Cerebellar cortex (tissue), 1 donor: ENCODE results near the gene RHOA.
A peak's percentile ranks its signal among the peaks of the same experiment; 100 is the strongest.
"Not testable (repeated sequence)": the region's sequence is repeated elsewhere in the genome, so short reads cannot be mapped to it uniquely, and the experiment has no call there.

Experiments used
- DNase-seq: peaks from one replicate; pipeline ENCODE4 v3.0.0-alpha.2; 2015; ENCODE audit warnings: low spot score

RHOA gene

DNA sequence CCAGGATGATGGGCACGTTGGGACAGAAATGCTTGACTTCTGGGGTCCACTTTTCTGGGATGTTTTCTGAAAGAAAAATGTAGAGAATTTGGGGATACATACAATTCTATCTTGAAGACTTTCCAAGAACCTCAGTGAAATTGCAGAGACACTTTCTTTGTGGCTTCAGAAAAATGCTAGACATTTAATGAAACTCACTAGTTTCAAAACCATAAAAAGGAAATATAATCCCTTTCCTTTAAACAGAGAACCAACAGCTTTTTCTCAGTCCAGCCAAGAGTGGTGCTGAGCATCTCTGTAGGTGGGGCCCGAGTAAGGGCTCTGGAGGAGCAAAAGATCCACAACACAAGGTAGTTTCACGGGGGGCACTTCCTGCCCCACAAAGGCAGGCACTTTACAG lies 49.2 kb downstream of the RHOA start:
- no peak for DNase-seq

DNA sequence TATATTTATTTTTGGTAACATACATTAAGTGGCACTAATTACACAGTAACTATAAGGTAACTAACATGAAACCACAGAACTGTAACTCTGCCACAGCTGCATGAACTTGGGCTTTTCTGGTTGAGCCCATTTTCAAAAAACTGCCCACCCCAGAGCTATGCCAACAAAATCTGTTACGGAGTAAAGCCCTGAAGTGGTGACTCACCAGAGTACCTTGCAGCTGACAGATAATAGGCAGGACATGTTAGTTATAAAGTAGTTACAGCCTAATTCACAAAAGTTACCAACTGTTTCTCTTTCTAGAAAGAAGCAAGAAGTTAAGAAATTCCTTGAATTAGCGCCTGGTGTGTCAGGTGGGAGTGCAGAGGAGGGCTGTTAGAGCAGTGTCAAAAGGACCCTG lies 52.2 kb downstream of the RHOA start:
- DNase-seq: no peak

DNA sequence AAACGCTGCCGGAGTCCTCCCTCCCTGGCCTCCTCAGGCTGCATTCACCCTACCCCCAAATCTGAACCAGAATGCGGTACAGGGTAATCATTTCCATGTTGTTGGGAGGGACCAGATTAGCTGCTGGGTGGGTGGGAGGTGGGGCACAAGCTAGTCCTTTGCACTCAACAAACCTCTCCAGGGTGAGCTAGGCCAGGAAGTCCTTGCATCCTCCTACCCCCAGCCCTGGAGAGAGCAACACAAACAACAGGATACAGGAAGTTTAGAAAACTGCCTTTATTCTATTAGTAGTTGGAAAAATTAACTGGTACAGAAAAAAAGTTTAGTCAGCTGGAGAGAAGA lies 52.9 kb downstream of the RHOA start:
- no peak for DNase-seq

DNA sequence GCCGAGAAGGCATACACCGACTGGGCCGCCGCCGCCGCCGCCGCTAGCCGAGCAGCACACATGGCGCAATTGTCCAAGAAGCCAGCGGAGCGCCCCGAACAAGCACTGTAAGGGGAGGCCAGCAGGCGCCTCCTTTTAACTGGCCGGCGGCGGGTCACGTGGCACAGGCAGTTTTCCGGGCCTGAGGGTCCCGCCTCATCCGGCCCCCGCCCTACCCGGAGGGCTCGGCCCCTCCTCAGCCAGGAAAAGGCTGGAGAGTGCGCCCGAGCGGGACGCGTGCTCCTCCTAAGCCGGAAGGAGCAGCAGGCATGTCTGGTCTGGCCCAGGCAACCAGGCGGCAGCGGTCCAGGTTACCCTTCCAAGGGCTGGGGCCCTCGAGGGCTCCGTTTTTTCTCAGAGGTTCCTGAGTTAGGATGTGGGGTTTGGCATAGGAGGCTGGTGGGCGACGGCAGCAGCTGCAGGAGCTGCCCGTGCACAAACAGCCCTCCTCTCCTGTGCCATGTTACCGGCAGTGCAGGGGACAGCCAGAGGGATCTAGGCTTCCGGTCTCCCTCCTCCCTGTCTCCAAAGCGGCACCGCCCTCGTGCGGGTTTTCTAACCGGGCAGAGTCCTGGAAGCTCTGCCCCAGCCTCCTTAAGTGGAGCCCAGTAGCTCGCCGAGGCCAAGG lies 53.4 kb downstream of the RHOA start, which contains the start of gene GPX1:
TSS of gene GPX1 (minus strand) at position 137 of the 667 bp plus-strand sequence. CDS start at position 62, 75 bp downstream.
- peak; percentile 88 for DNase-seq

DNA sequence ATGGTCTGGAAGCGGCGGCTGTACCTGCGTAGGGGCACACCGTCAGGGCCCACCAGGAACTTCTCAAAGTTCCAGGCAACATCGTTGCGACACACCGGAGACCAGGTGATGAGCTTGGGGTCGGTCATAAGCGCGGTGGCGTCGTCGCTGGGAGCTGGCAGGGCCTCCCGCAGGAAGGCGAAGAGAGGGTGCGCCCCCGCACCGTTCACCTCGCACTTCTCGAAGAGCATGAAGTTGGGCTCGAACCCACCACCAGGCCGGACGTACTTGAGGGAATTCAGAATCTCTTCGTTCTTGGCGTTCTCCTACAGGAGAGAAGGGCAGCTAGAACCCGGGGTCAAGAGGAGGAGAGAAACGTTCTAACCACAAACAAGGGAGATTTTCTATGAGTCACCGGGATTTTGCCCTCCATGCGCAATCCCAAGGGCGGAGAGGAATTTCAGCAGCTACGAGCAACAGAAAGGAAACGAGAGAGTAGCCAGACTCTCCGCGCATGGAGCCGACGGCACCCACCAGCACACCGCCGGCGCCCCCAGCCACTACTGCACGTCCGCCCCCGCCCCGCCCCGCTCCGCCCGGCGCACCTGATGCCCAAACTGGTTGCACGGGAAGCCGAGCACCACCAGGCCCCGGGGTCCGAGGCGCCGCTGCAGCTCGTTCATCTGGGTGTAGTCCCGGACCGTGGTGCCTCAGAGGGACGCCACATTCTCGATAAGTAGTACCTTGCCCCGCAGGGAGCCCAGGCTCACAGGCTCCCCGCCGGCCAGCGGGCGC lies 54.1 kb downstream of the RHOA start:
- not testable (repeated sequence) for DNase-seq

DNA sequence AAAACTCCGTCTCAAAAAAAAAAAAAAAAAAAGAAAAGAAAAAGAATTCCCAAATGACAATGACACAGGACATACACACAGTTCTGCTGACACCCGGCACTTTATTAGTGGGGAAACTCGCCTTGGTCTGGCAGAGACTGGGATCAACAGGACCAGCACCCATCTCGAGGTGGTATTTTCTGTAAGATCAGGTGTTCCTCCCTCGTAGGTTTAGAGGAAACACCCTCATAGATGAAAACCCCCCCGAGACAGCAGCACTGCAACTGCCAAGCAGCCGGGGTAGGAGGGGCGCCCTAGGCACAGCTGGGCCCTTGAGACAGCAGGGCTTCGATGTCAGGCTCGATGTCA lies 54.7 kb downstream of the RHOA start:
- DNase-seq: not testable (repeated sequence)

DNA sequence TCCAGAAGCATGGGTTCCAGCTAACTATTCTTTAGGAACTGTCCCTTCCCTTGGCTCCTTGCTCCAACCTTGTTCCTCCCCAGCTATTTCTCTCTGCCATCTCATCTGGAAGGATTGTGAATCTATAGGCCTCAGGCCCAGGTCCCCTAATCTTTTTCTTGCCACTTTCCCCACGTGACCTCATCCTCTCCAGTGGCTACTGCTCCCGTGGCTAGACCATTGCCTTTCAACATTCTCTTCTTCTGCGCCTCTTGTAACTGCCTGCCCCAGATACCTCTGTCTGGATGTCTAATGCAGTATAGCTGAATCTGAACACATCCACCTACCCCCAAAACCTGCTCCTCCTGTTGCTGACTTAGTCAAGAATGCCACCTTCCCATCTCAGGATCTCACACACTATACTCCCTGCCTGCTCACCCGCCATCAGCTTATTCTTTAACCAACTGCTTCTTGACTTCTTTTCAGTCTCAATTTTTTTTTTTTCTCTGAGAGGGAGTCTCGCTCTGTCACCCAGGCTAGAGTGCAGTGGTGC lies 58.8 kb downstream of the RHOA start:
- no peak for DNase-seq

DNA sequence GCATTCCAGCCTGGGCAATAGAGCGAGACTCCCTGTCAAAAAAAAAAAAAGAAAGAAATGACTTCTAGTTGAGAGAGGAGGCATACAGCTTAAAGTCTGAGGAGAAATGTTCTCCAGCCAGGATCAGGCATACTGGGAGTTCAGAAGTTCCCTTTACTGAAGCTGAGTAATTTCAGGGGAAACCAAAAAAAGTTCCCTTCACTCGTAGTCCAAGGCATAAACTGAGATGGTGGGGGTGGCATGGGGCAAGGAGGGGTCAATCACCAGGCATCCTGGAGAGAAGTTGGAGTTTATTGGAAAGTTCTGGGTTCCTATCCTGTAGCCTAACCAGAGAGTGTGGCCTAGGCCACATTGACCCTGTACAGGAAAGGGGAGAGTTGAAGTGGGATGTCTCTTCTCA lies 59.5 kb downstream of the RHOA start:
- no peak for DNase-seq

DNA sequence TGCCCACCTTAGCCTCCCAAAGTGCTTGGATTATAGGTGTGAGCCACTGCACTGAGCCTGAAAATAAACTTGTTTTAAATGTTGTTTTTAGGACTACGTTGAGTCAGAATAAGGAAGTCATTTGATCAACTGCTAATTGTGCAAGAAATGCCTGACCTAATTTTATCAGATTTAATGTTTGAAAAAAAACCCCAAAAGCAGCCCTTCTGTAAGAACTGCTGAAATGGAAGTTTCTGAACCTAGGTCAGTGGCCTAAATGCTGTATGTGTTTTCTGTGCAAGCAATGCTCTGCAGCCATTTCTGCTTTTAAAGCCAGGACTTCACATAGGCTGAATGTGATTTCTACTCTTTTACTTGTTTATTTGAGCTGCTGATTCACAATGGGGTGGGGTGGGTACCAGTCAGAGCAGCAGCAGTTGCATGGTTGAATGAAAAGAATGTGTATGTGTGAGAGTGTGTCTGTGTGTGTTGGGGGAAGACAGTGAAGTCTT lies 60.2 kb downstream of the RHOA start:
- no peak for DNase-seq

DNA sequence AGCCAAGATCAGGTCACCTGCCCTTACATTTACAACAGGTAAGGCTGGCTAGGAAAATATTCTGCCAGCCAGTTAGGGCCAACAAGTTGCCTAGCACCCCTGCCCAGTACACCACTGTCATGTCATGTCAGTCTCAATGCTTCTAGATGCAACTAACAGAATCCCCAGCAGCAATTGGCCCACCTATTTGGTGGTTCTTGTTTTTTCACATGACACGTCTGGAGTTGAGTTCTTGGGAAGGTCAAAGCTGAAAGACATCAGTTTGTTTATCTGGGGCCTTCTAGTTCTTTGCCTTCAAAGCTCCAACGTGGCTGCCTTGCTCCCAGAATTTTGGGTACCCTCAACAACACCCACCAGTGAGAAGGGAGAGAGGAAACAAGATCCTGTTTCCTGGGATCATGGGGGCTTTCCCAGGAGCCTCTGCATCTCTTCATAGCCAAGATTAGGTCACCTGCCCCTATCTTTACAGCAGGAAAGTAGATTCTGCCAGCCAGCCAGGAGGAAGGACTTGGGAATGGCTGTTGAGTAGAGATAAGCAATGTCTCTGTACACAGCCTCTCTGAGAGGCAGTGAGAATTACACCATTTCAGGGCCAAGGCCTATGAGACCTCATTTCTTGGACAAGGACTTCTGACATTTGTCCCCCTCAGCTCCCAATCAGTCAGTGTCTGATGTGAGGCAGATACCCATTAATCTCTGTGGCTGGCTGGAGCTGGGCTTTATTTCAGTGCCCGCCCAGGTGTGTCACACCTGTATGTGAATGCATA lies 62.2 kb downstream of the RHOA start:
- DNase-seq: no peak

DNA sequence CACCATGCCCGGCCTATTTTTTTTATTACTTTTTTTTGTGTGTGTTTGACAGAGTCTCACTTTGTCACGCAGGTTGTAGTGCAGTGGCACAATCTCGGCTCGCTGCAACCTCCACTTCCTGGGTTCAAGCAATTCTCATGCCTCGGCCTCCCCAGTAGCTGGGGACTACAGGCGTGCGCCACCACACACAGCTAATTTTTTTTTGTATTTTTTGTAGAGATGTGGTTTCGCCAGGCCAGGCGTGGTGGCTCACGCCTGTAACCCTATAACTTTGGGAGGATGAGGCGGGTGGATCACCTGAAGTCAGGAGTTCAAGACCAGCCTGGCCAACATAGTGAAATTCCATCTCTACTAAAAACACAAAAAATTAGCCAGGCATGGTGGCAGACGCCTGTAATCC lies 63.4 kb downstream of the RHOA start:
- not testable (repeated sequence) for DNase-seq

DNA sequence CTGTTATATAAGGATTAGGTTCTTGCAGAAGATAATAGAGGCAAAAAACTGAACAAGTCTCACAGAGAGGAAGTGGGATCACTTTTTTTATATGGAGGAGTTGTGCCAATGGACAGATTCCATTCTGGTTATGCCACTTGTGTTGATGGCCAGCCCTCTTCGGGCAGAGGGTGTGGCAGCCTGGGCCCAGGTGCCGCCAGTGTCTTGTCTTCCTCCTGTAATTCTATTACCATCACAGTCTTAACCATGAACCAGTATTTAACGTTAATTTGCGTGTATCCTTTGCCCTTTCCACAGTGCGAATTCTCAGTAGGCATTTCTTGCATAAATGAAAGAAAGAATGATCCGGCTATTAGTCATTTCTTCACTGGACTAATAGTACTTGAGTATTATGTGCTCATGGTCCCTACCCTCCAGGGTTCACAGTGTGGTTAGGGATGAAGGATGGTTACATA lies 65.0 kb downstream of the RHOA start:
- no peak for DNase-seq

DNA sequence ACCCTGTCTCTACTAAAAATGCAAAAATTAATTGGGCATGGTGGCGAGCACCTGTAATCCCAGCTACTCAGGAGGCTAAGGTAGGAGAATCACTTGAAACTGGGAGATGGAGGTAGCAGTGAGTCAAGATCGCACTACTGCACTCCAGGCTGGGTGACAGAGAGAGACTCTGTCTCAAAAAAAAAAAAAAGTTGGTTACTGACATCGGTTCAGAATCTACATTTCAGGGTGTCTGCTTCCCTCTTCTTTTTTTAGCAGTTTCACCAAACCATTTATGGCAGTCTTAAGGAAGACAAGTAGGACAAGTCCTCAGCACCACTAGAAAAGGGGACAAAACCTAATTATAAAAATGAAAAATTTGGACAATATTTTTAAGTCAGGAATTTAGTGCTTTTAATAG lies 68.6 kb downstream of the RHOA start:
- DNase-seq: no peak

DNA sequence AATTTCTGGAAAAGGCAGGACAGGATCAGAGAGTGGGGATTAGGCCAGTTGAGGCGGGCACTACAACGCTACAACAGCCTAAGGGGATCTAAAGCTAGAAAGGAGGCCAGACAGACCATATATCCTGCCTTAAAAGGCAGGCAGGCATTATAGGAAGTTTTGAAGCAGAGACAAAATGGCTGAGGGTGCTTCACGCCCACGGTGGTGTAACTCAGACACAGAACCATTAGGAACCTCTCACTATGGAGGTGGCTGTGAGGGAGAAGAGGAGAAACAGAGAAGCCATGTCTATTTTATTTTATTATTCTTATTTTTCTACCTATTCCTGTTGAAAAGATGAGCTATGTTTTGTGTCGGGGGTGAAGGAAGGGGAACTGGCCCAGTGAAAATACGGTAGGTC lies 69.8 kb downstream of the RHOA start:
- DNase-seq: no peak

DNA sequence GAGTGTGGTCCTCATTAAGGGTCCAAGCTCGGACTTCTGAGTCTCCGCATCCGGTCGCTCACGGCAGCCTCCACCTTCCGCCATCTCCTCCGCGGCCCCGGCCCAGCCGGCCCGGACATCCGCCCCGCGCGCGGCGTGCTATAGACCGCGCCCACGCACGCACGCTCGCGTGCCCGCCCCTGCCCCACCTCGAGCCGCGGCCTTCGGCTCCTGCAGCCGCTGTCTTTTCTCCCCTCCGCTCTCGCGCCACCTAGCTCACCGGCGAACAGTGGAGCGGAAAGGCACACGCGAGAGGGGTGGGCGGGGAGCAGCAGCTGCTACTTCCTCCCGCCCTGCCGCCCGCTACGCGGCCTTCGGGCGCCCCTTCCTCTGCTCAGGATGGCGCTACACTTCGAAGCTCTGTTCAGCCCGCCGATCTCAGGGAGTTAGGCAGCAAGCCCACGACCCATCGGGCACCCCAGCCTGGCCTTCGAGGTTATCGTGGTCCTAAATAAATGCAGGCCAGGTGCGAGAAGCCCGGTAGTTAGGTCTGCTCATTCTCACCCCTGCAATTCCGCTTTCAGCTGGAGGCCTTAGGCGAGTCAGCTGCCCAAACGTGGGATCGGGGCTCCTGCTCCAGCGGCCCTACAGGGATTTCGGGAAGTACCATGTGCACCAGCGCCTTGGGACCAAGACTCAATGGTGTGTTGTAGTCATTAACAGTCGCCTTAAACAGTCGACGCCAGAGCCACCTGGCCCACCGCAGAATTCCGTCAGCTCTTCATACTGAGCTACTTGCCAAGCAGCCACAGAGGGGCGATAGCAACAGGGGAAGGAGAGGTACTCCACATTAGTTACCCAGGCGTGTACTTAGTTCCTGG lies 71.6 kb downstream of the RHOA start, which contains the start of gene USP4:
TSS of gene USP4 (minus strand) at position 113 of the 860 bp plus-strand sequence. CDS start at position 84, 29 bp downstream.
- peak; percentile 87 for DNase-seq

DNA sequence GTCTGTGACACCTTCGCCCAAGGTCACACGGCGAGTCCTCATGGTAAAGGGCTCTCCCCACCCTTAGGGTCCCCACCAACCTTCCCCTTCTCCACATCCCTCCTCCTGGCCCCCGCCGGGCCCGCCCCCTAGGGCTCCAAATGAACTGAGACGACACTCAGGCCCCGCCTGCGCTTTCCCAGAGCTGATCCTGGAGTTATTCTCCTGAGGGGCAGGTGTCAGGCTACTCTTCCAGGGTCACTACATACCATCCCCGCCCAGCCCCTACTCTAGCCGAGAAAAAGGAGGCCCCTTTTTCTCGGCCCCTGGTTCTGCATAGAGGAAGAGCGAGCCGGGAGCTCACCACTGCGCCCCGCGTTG lies 72.2 kb downstream of the RHOA start:
- no peak for DNase-seq

DNA sequence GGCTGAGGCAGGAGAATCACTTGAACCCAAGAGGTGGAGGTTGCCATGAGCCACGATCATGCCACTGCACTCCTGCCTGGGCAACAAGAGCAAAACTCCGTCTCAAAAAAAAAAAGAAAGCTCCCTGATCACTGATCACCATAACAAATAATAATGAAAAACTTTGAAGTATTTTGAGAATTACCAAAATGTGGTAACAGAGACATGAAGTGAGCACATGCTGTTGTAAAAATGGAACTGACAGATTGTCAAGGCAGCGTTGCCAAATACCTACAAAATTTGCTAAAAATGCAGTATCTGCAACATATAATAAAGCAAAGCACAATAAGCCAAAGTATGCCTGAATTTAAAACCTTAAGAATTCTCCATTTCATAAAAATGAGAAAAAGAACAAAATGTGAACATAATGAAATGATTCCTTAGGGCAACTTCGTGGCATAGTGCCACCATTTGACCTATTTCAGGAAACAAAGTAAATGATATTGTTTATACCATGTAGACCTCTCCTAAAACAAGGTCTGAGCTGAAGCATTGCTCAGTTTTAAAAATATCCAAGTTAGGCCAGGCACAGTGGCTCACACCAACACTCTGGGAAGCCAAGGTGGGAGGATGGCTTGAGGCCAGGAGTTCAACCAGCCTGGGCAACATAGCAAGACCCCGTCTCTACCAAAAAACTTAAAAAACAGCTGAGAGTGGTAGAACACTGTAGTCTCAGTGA lies 77.7 kb downstream of the RHOA start:
- DNase-seq: no peak

DNA sequence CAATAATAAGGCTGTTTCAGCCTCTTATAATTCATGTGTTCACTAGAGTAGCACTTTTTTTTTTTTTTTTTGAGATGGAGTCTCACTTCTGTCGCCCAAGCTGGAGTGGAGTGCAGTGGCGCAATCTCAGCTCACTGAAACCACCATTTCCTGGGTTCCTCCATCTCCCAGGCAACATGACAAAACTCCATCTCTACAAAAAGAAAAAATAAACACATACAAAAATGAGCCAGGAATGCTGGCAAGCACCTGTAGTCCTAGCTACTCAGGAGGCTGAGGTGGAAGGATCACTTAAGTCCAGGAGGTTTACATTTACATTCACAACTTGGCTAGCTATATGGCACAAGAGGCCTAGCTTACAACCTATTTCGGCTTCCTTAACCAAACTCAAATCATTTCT lies 78.7 kb downstream of the RHOA start:
- no peak for DNase-seq

DNA sequence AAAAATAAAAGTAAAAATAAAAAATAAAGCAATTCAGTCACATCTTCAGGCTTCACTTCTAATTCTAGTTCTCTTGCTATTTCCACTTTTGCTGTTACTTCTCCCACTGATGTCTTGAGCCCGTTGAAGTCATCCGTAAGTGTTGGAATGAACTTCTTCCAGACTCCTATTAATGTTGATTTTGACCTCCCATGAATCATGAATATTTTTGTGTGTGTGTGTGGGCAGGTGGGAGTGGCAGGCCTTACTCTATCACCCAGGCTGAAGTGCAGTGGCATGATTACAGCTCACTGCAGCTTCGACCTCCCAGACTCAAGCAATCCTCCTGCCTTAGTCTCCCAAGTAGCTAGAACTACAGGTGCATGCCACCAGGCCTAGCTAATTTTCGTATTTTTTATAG lies 82.6 kb downstream of the RHOA start:
- DNase-seq: no peak

DNA sequence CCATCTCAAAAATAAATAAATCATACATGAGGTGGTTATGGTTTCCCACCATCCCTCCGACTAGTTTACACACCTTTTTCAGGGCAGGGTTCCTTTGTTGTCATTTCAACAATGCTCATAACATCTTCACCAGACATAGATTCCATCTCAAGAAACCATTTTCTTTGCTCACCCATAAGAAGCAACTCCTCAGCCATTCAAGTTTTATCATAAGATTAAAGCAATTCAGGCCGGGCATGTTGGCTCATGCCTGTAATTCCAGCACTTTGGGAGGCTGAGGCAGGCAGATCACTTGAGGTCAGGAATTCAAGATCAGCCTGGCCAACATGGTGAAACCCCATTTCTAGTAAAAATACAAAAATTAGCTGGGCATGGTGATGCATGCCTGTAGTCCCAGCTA lies 83.4 kb downstream of the RHOA start:
- DNase-seq: not testable (repeated sequence)

DNA sequence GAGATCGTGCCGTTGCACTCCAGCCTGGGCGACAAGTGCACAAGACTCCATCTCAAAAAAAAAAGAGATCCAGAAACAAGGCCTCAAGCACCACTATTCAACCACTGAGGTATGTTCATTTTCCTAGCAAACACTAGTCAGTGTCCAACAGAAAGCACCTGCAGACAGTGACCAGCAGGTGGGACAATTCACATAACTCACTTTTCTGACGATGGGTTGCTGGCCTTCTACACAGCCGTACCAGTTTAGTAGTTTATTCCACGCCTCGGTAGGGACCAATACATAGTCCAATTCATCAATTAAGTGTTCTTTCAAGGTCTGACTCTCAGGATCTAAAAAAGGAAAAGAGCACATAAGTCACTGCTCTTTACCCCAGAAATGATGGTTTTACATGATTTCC lies 84.3 kb downstream of the RHOA start:
- DNase-seq: no peak
